ENCODE results near the gene SMU1. TPM values are rescaled to one million over a fixed set of nuclear protein-coding genes. Genes with fewer than 3 reads are reported as not detected.

Gene SMU1
- total RNA-seq, 1 experiment from 2014 or later = 17.0 TPM

DNA sequence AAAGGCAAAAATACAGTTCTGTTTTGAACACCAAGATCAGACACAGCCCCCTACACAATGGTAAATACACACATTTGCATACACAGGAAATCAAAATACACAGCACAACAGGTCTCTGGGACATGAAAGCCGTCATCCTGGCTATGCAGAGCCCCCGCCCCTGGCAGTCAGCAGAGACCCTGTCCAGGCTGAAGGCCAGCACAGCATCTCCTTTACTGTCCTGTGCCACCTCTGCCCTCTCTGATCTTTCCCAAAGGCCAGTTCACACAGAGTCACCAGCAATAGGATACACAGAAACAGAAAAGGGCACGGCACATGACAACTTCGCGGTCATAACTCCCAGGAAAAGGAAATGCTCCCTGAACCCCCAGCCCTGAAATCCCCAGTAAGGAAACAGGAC is 34.2 kb upstream of the SMU1 start:
- no peak overlapping the region for H3K4me3 ChIP-seq
- H3K36me3 ChIP-seq = no peaks in the 10 kb centered on the region
- no peak for DNase-seq (ENCODE audit: low read depth in 1 of 2, low spot score in 2 of 2)
- H3K27me3 ChIP-seq (replicated peaks) = no peaks in the 10 kb centered on the region
- no peaks in the 10 kb centered on the region for H3K4me1 ChIP-seq (replicated peaks)
- H3K9me3 ChIP-seq (replicated peaks) = no peaks in the 10 kb centered on the region
- no peak overlapping the region for H3K27ac ChIP-seq

GRCh38 chr9:33109850-33110595 is 33.5 kb upstream of the SMU1 start:
- H3K36me3 ChIP-seq = no peaks in the 10 kb centered on the region
- H3K4me1 ChIP-seq (replicated peaks) = no peaks in the 10 kb centered on the region
- H3K9me3 ChIP-seq (replicated peaks) = no peaks in the 10 kb centered on the region
- DNase-seq (ENCODE audit: low read depth in 1 of 2, low spot score in 2 of 2) = no peak
- no peak overlapping the region for H3K4me3 ChIP-seq
- no peaks in the 10 kb centered on the region for H3K27me3 ChIP-seq (replicated peaks)
- H3K27ac ChIP-seq = no peak overlapping the region

- no peaks in the 10 kb centered on the region for H3K27me3 ChIP-seq (replicated peaks)
- DNase-seq (ENCODE audit: low read depth in 1 of 2, low spot score in 2 of 2) = no peak
- H3K4me1 ChIP-seq (replicated peaks) = no peaks in the 10 kb centered on the region
- H3K27ac ChIP-seq = no peak overlapping the region
- no peaks in the 10 kb centered on the region for H3K9me3 ChIP-seq (replicated peaks)
- no peaks in the 10 kb centered on the region for H3K36me3 ChIP-seq
- no peak overlapping the region for H3K4me3 ChIP-seq
Observed at GRCh38 chr9:33109097-33109496, 32.6 kb upstream of the SMU1 start.

DNA sequence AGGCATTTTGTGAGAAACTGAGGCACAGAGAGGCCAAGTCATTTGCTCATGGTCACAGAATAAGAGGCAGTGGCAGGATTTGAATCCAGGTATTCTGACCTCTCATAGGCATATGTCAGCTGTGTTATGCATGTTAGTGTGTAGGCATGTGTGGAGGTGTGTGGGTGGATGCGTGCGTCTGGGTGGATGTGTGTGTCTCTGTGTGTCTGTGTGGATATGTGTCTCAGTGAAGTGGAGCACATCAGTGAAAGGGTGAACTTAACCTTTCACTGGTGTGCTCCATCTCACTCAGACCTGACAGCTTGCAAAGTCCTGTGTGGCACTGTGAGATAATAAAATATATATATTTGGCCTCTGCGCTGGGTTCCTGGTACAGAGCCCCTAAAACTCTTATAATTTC is 32.0 kb upstream of the SMU1 start:
- DNase-seq (ENCODE audit: low read depth in 1 of 2, low spot score in 2 of 2) = no peak
- Histone ChIP-seq H3K4me1 (replicated peaks) (no peaks in the 10 kb centered on the region), H3K27me3 (replicated peaks) (no peaks in the 10 kb centered on the region), H3K4me3 (no peak overlapping the region), H3K36me3 (no peaks in the 10 kb centered on the region), H3K27ac (no peak overlapping the region), H3K9me3 (replicated peaks) (no peaks in the 10 kb centered on the region)

GRCh38 chr9:33107762-33108161 is 31.3 kb upstream of the SMU1 start:
- H3K27me3 ChIP-seq (replicated peaks) = no peaks in the 10 kb centered on the region
- H3K27ac ChIP-seq = no peak overlapping the region
- no peaks in the 10 kb centered on the region for H3K36me3 ChIP-seq
- H3K4me3 ChIP-seq = no peak overlapping the region
- DNase-seq (ENCODE audit: low read depth in 1 of 2, low spot score in 2 of 2) = no peak
- no peaks in the 10 kb centered on the region for H3K4me1 ChIP-seq (replicated peaks)
- no peaks in the 10 kb centered on the region for H3K9me3 ChIP-seq (replicated peaks)

DNA sequence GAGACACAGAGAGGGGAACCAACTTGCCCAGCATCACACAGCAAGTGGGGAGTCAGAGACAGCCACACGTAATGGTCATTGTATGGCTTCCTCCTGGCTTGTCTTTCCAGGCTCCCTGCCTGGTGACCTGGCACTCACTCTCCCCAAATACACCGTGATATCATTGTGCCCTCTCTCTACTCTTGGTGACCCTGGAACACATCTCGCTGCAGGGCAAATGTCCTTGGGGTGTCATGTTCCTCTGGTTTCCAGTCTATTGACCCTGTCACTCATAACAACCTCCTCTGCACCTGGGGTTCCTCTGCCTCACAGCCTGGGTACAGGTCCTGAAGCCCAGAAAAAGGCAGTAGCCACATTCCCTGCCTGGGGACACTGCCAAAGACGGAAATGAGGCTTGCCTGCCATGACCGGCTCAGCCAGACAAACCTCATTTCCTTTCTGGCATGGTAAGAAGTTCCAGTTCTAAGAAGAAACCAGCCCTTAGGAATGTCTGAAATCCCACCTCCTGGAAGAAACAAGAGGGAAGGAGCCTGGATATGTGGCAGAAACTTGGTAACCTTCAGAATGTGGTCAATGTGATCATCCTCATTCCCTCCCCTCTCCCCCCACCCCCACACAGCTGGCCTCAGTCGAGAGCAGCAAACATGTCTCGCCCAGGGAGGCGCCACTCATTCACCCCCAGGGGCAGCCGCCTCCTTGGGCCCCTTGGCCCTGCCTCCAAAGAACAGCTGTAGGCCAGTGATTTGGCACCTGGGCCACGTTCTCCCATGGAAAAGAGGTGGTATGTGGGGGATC is 30.6 kb upstream of the SMU1 start:
- no peaks in the 10 kb centered on the region for H3K4me1 ChIP-seq (replicated peaks)
- H3K36me3 ChIP-seq = no peaks in the 10 kb centered on the region
- no peaks in the 10 kb centered on the region for H3K9me3 ChIP-seq (replicated peaks)
- no peak overlapping the region for H3K4me3 ChIP-seq
- H3K27me3 ChIP-seq (replicated peaks) = no peaks in the 10 kb centered on the region
- DNase-seq (ENCODE audit: low read depth in 1 of 2, low spot score in 2 of 2) = no peak
- H3K27ac ChIP-seq = no peak overlapping the region

DNA sequence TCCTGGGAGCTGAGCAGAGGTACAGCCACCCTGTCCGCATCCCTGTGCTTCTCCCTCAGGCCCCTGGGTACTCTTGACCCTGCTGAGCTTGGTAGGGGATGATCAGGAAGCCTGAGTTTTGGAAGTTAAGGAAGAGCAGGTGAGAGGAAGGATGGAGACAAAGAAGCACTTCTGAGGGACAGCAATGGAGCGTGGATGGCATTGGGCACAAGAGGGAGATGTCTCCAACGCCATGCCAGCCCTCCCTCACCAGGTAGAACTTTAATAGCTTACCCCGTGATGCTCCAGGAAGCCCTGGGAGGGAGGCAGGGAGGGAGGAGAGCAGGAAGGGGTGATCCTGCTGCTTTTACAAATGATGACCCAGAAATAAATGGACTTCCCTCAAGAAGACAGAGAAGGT is 29.9 kb upstream of the SMU1 start:
- Histone ChIP-seq H3K4me1 (replicated peaks) (no peaks in the 10 kb centered on the region; the same call in 1 of the 2 replicates), H3K4me3 (no peak overlapping the region), H3K27me3 (replicated peaks) (no peaks in the 10 kb centered on the region), H3K27ac (no peak overlapping the region), H3K9me3 (replicated peaks) (no peaks in the 10 kb centered on the region), H3K36me3 (no peaks in the 10 kb centered on the region)
- no peak for DNase-seq (ENCODE audit: low read depth in 1 of 2, low spot score in 2 of 2)

GRCh38 chr9:33105959-33106358 is 29.5 kb upstream of the SMU1 start:
- no peak overlapping the region for H3K4me3 ChIP-seq
- no peak overlapping the region for H3K27ac ChIP-seq
- H3K36me3 ChIP-seq = no peaks in the 10 kb centered on the region
- no peaks in the 10 kb centered on the region; the same call in 1 of the 2 replicates for H3K4me1 ChIP-seq (replicated peaks)
- no peaks in the 10 kb centered on the region for H3K27me3 ChIP-seq (replicated peaks)
- H3K9me3 ChIP-seq (replicated peaks) = no peaks in the 10 kb centered on the region
- no peak for DNase-seq (ENCODE audit: low read depth in 1 of 2, low spot score in 2 of 2)

GRCh38 chr9:33105504-33105903 is 29.0 kb upstream of the SMU1 start:
- no peak for DNase-seq (ENCODE audit: low read depth in 1 of 2, low spot score in 2 of 2)
- Histone ChIP-seq H3K27ac (no peak overlapping the region), H3K9me3 (replicated peaks) (no peaks in the 10 kb centered on the region), H3K27me3 (replicated peaks) (no peaks in the 10 kb centered on the region), H3K36me3 (no peaks in the 10 kb centered on the region), H3K4me3 (no peak overlapping the region), H3K4me1 (replicated peaks) (no peaks in the 10 kb centered on the region; the same call in 1 of the 2 replicates)

DNA sequence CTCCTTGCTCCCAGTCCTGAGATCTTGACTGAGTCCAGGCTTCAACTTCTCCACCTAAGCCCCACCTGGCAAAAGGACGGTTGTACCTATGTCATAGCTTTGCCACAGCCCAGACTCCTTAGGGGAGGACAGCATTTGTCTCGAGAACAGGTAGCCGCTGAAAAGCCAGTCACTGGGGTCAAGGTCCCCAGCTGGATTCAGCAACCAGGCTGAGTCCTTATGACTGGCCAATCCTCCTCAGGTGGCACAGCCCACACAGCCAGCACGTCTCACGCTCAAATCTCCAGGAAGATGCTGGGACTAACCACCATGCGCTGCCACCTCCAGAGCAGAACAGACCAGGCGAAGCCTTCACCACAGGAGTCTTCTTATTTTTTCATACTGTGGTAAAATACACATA is 27.9 kb upstream of the SMU1 start:
- H3K27me3 ChIP-seq (replicated peaks) = no peaks in the 10 kb centered on the region
- H3K4me3 ChIP-seq = no peak overlapping the region
- no peaks in the 10 kb centered on the region; the same call in 1 of the 2 replicates for H3K4me1 ChIP-seq (replicated peaks)
- no peak for DNase-seq (ENCODE audit: low read depth in 1 of 2, low spot score in 2 of 2)
- H3K9me3 ChIP-seq (replicated peaks) = no peaks in the 10 kb centered on the region
- no peak overlapping the region for H3K27ac ChIP-seq
- no peaks in the 10 kb centered on the region for H3K36me3 ChIP-seq

DNA sequence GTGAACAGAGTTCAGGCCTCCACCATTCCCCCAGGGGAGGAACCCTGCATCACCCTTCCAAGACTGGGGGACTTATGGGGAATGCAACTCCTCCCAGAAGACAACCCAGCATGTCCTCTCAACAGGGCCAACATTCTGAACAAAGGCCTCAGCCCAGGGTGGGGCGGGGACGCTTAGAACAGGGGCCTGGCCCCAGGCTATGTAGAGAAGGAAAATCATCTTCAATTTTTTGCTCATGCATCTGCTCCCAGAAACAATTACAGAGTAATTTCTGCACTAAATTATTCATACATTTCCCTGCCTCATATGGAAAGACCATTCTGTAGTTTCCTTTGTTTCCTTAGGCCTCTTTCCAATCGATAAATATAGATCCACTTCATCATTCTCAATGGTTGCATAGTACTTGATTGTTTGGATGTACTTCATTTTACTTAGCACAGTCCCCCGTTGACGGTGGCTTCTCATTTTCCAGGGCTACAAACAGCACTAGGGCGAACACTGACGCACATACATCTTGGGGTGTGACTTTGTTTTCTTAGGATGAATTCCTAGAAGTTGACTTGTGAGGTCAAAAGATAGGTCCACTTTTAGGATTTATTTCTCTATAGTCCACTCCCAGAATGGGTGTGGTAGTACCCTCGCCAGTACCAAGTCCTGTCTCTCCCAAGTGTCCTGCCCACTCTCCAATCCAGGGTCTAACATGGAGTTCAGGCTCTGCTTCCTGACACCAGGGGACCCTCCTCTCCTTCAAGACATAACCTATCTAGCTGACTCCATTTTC is 27.2 kb upstream of the SMU1 start:
- Histone ChIP-seq H3K36me3 (no peaks in the 10 kb centered on the region), H3K4me1 (replicated peaks) (no peaks in the 10 kb centered on the region; the same call in 1 of the 2 replicates), H3K27me3 (replicated peaks) (no peaks in the 10 kb centered on the region), H3K27ac (no peak overlapping the region), H3K4me3 (no peak overlapping the region), H3K9me3 (replicated peaks) (no peaks in the 10 kb centered on the region)
- no peak for DNase-seq (ENCODE audit: low read depth in 1 of 2, low spot score in 2 of 2)

GRCh38 chr9:33102551-33103210 is 26.2 kb upstream of the SMU1 start:
- no peak for DNase-seq (ENCODE audit: low read depth in 1 of 2, low spot score in 2 of 2)
- no peaks in the 10 kb centered on the region; the same call in 1 of the 2 replicates for H3K4me1 ChIP-seq (replicated peaks)
- H3K27ac ChIP-seq = no peak overlapping the region

DNA sequence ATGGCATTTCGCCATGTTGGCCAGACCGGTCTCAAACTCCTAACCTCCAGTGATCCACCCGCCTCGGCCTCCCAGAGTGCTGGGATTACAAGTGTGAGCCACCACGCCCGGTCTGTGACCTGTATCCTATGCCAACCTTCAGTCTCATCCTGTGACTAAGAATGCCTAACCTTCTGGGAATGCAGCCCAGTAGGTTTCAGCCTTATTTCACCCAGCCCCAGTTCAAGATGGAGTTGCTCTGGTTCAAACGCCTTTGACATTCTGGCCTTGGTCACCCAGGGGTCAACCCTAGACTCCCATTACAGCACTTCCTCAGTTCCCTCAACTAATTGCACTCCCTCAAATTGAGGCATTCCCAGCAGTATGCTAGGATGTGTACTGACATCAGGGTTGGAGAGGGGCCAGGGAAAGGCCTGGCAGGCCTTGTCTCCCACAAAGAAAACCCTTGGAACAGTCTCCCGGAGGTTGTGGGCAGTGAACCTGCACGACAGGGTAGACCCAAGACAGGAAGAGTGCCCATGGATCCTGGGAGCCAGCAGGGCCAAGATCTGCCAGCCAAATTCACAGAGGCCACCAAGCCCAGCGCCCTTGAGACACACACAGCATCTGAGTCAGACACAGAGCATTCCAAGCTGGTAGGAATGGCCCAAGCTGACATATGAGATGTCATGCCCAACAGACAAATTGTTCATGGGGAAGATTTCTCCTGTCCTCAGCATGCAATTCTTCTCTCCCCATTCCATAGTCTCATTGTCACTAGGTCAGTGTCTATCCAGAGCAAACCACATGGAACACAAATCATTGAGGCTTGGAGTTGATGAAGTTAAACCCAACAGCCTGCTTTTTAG is 24.9 kb upstream of the SMU1 start:
- H3K4me3 ChIP-seq = no peak overlapping the region
- no peak for DNase-seq (ENCODE audit: low read depth in 1 of 2, low spot score in 2 of 2)
- H3K9me3 ChIP-seq (replicated peaks) = no peaks in the 10 kb centered on the region

More at GRCh38 chr9:33102551-33103210, 26.2 kb upstream of the SMU1 start:
- no peaks in the 10 kb centered on the region for H3K27me3 ChIP-seq (replicated peaks)
- no peak overlapping the region for H3K4me3 ChIP-seq
- H3K36me3 ChIP-seq = no peaks in the 10 kb centered on the region
- H3K9me3 ChIP-seq (replicated peaks) = no peaks in the 10 kb centered on the region

More for the DNA sequence above, 24.9 kb upstream of the SMU1 start:
- H3K4me1 ChIP-seq (replicated peaks) = no peaks in the 10 kb centered on the region; the same call in 1 of the 2 replicates
- H3K27me3 ChIP-seq (replicated peaks) = no peaks in the 10 kb centered on the region
- no peak overlapping the region for H3K27ac ChIP-seq
- no peaks in the 10 kb centered on the region for H3K36me3 ChIP-seq
